Breast epithelium (tissue), 4 donors: ENCODE data around the gene PIR. TPM values are rescaled to one million over a fixed set of nuclear protein-coding genes. Genes with fewer than 3 reads are reported as not detected.
A peak's percentile ranks its signal among the peaks of the same experiment; 100 is the strongest.

Source experiments
- DNase-seq, 2 donors: peaks; one replicate each; pipeline ENCODE4 v3.0.0-alpha.2; 2019; ENCODE audit warnings: low spot score in 2 of 2
- H3K27ac ChIP-seq, 2 donors: fragments of 200-600 bp; sonication (generic) in 1 of 2; one replicate each; pipeline ENCODE4 v1.5.1; 2016 to 2019; ENCODE audit warnings: mild to moderate bottlenecking in 1 of 2
- H3K27me3 ChIP-seq, 2 donors: fragments of 200-600 bp; sonication (generic) in 1 of 2; one replicate each; pipeline versions ENCODE4 v1.5.1 to v1.6.0; 2017 to 2019; ENCODE audit warnings: control low read depth in 1 of 2, mild to moderate bottlenecking in 1 of 2
- H3K36me3 ChIP-seq: fragments of 200-600 bp; one replicate; pipeline ENCODE4 v1.5.1; 2019
- H3K4me1 ChIP-seq, 2 donors: fragments of 200-600 bp; sonication (generic); one replicate each; pipeline ENCODE4 v1.5.1; 2016 to 2019; ENCODE audit warnings: control low read depth in 1 of 2
- H3K4me3 ChIP-seq, 3 donors: fragments of 200-600 bp; sonication (generic); 1 replicate in 2 of 3; 2 replicates in 1 of 3; pipeline ENCODE4 v1.5.1; 2016 to 2019; ENCODE audit warnings: mild to moderate bottlenecking in 3 of 3, moderate library complexity in 2 of 3
- H3K9me3 ChIP-seq, 2 donors: fragments of 200-600 bp; sonication (generic) in 1 of 2; one replicate each; pipeline ENCODE4 v1.5.1; 2016 to 2019; ENCODE audit warnings: control low read depth in 1 of 2
- POLR2A ChIP-seq: fragments of 450-650 bp; IDR thresholded peaks from one replicate; pipeline ENCODE4 v1.6.1; 2016; ENCODE audit warnings: antibody characterized with exemption, mild to moderate bottlenecking, moderate library complexity
- POLR2AphosphoS5 ChIP-seq, 3 donors: sonication (generic); formaldehyde crosslinking; IDR thresholded peaks; one replicate each; pipeline ENCODE4 v1.6.1; 2017; ENCODE audit warnings: antibody characterized with exemption in 3 of 3
- intact Hi-C: fragments of 100-400 bp; cut with DNase I; formaldehyde crosslinking; loops from one replicate; pipeline ENCODE4 v1.15.1; 2023; ENCODE audit warnings: low total_unique reads
- total RNA-seq, 3 donors: library from RNA; depleted of rRNA; stranded (reverse); fragments of >200 nt; gene quantifications; one replicate each; pipeline ENCODE4 v1.1.0, GENCODE V29; 2016
- TF ChIP-seq, protein P1 (sequence below), 3 donors: fragments of 450-650 bp; IDR thresholded peaks; one replicate each; pipeline ENCODE4 v1.5.1; 2016 to 2017; ENCODE audit warnings: antibody characterized with exemption in 3 of 3, mild to moderate bottlenecking in 3 of 3, moderate library complexity in 3 of 3

Gene PIR
- total RNA-seq, 3 donors from 2014 or later = 11.6 to 20.6 (median 14.4) TPM

DNA sequence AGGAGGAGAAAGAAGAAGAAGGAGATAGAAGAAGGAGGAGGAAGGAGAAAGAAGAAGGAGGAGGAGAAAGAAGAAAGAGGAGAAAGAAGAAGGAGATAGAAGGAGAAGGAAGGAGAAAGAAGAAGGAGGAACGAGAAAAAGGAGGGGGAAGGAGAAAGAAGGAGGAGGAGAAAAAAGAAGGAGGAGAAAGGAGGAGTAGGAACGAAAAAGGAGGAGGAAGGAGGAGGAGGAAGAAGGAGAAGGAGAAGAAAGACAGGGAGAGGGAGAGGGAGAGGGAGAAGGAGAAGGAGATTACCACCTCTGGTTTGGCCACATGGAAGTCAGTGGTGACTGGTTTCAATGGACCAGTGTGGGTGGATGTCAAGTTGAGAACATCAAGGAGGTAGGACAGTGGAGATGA, 58.9 kb downstream of the PIR start:
- no peaks in the 10 kb centered on the region for H3K4me1 ChIP-seq
- no peaks in the 10 kb centered on the region for H3K36me3 ChIP-seq
- no peak overlapping the region for H3K27ac ChIP-seq
- no peak for DNase-seq
- peaks cover 0 to 13% of the 10 kb centered on the region in 2 donors for H3K27me3 ChIP-seq
- intact Hi-C loops = no loop called here
- H3K9me3 ChIP-seq = no peaks in the 10 kb centered on the region
- H3K4me3 ChIP-seq = no peak overlapping the region
- TF ChIP-seq, protein P1, sequence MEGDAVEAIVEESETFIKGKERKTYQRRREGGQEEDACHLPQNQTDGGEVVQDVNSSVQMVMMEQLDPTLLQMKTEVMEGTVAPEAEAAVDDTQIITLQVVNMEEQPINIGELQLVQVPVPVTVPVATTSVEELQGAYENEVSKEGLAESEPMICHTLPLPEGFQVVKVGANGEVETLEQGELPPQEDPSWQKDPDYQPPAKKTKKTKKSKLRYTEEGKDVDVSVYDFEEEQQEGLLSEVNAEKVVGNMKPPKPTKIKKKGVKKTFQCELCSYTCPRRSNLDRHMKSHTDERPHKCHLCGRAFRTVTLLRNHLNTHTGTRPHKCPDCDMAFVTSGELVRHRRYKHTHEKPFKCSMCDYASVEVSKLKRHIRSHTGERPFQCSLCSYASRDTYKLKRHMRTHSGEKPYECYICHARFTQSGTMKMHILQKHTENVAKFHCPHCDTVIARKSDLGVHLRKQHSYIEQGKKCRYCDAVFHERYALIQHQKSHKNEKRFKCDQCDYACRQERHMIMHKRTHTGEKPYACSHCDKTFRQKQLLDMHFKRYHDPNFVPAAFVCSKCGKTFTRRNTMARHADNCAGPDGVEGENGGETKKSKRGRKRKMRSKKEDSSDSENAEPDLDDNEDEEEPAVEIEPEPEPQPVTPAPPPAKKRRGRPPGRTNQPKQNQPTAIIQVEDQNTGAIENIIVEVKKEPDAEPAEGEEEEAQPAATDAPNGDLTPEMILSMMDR (IDR thresholded peaks at IDR 0.05) = no peak
- TF ChIP-seq POLR2A (no peak), POLR2AphosphoS5 (IDR thresholded peaks at IDR 0.05) (no peak)

DNA sequence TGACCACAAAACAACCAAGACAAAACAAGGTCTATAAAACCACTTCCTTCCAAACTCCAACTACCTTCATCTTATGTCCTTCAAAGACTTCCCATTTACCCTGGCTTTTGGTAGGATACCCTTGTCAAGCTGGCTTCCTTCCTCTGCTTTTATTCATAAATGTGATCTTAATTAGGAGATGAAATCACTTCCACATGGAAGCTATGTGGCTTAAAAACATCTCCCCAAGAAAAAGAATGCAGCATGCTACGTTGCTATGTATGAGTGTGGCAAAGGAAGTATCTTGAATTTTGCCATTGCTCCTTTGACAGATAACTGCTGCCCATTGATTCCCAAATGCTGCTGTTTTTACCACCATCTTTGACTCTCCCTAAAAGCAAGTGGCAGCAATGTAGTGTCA, 62.5 kb downstream of the PIR start:
- TF ChIP-seq, protein P1 (IDR thresholded peaks at IDR 0.05) = no peak
- no peak for TF ChIP-seq POLR2AphosphoS5 (IDR thresholded peaks at IDR 0.05)
- no peak for TF ChIP-seq POLR2A
- intact Hi-C loops = no loop called here
- peak overlapping the region in 1 of 2 donors; percentile 25 for H3K27ac ChIP-seq

DNA sequence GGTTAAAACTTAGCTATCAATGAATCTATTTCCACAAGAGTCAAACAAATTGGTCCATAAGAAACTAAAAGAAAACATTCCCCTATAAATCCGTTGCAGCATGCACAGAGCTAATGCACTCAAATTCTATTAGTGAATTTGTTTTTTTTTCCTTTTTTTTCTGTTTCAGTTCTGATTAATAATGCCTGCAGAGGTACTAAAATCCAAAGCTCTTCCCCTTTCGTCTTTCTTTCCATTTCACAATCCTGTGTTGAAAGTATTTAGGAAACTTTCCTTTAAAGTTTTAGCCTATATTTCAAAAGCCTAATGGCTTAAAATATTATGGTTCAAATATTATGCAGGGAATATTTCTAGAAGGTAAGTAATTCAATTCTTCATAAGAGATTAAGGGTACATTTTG, 63.1 kb downstream of the PIR start:
- intact Hi-C loops = no loop called here
- Histone ChIP-seq H3K9me3 (no peaks in the 10 kb centered on the region), H3K36me3 (no peaks in the 10 kb centered on the region), H3K27me3 (peaks cover 0 to 11% of the 10 kb centered on the region in 2 donors), H3K4me3 (no peak overlapping the region), H3K4me1 (no peaks in the 10 kb centered on the region), H3K27ac (peak overlapping the region in 1 of 2 donors; percentile 25)
- TF ChIP-seq POLR2AphosphoS5 (IDR thresholded peaks at IDR 0.05) = no peak
- TF ChIP-seq, protein P1 (IDR thresholded peaks at IDR 0.05) = no peak
- TF ChIP-seq POLR2A = no peak
- DNase-seq = no peak

More for the DNA sequence above, 62.5 kb downstream of the PIR start:
- Histone ChIP-seq H3K36me3 (no peaks in the 10 kb centered on the region), H3K27me3 (peaks cover 0 to 11% of the 10 kb centered on the region in 2 donors), H3K9me3 (no peaks in the 10 kb centered on the region), H3K4me1 (no peaks in the 10 kb centered on the region), H3K4me3 (no peak overlapping the region)
- no peak for DNase-seq

DNA sequence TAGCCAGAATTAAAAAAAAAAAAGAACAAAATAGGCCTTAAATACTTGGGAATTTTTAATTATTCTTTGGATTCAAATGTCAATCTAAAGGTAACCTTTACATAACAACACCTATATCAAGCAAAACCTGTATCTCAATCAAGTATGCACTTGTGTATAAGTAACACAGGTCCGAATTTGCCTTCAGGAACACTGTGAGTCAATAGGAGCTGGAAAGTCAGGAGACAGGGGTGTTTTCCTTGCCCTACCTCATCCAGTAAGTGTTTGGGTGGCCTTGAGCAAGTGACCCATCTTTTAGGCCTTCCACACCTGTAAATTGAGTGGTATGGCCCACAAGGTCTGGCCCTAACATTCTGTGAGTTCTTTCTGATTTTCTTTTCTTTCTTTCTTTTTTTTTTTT, 68.1 kb downstream of the PIR start:
- Histone ChIP-seq H3K4me1 (no peaks in the 10 kb centered on the region), H3K27ac (no peak overlapping the region), H3K36me3 (no peaks in the 10 kb centered on the region), H3K27me3 (peaks cover 0 to 18% of the 10 kb centered on the region in 2 donors), H3K9me3 (no peaks in the 10 kb centered on the region), H3K4me3 (no peak overlapping the region)
- intact Hi-C loops = no loop called here
- no peak for DNase-seq
- no peak for TF ChIP-seq POLR2A
- TF ChIP-seq, protein P1 (IDR thresholded peaks at IDR 0.05) = no peak
- TF ChIP-seq POLR2AphosphoS5 (IDR thresholded peaks at IDR 0.05) = no peak

DNA sequence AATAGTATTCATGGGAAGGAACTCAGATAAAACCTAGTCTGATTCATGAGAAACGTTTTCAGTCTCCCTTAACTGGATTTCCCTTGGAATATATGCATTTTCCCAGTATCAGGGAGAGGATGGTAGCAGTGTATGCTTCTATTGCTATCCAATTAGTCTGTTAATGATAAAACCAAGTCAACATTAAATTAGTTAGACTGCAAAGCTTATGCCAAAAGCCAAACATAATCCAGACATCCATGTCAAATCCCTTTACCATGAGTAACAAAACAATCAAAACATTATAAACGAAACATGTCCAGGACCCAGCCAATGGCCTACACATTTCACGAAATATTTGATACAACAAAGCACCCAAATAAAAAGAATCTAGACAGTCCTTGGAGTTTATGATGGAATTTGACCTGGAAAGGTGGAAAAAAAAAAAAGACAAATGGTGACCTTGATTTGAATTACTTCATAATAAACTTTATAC, 74.4 kb downstream of the PIR start:
- intact Hi-C loops = loop anchor here (5.0 kb wide), 1 partner anchor 1821 kb away; no protein-coding TSS in a partner anchor
- no peak for DNase-seq
- peaks cover 0 to 6% of the 10 kb centered on the region in 2 donors for H3K27me3 ChIP-seq
- TF ChIP-seq POLR2AphosphoS5 (IDR thresholded peaks at IDR 0.05) (no peak), POLR2A (no peak)
- TF ChIP-seq, protein P1 (IDR thresholded peaks at IDR 0.05) = no peak
- no peaks in the 10 kb centered on the region for H3K36me3 ChIP-seq
- no peak overlapping the region for H3K27ac ChIP-seq
- H3K4me1 ChIP-seq = no peaks in the 10 kb centered on the region
- H3K4me3 ChIP-seq = no peak overlapping the region
- H3K9me3 ChIP-seq = peaks cover 5 to 9% of the 10 kb centered on the region in 2 donors
